ENCODE results near the gene ZC3H7B.

The ZC3H7B gene

DNA sequence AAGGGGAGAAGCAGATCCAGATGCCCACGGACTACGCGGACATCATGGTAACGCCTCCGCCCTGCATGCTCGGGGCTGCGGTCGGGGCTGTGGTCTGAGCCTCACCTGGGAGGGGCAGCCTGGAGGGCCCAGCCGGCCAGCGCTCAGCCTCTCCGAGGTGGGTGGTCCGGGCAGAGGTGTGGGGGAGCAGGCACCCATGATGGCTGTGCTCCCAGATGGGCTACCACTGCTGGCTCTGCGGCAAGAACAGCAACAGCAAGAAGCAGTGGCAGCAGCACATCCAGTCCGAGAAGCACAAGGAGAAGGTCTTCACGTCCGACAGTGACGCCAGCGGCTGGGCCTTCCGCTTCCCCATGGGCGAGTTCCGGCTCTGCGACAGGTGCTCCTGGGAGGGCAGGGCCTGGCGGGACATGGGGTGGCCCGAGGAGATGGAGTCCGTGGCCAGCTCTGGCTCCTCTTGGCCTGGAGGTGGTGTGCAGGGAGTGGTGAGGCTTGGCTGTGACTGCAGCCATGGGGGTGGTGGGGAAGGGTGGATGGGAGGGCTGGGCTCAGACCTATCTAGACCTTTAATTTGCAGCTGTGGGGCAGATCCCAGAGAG, 55.2 kb downstream of the ZC3H7B start:
- no peak for DNase-seq

DNA sequence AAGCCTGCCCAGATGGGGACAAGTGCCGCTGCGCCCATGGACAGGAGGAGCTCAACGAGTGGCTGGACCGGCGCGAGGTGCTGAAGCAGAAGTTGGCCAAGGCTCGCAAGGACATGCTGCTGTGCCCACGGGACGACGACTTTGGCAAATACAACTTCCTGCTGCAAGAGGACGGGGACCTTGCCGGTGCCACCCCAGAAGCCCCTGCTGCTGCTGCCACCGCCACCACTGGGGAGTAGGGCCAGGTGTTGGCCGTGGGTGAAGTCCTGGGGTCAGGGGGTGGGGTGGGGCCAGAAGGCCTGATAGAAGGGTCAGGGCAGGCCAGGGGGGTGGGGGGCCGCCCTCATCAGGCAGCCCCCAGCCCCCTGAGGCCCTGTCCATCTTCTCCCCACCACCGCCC, 55.9 kb downstream of the ZC3H7B start:
- no peak for DNase-seq

DNA sequence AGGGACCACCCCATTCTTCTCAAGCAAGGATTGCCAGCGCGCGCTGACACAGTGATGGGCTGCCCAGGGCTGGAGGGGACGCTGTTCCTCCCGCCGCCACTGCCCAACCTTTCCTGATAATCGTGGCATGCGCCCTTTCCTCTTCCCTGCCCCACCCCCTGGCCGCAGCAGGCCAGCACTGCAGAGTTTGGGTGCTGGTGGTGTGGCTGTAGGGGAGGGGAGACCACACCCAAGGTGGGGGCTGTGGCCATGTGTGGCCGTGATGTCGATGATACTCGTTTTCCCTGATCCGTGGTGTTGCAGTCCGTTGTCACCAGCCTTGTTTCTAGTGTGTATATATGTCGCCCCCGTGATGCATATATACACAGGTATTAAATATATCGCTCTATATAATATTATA, 57.6 kb downstream of the ZC3H7B start:
- DNase-seq = no peak

DNA sequence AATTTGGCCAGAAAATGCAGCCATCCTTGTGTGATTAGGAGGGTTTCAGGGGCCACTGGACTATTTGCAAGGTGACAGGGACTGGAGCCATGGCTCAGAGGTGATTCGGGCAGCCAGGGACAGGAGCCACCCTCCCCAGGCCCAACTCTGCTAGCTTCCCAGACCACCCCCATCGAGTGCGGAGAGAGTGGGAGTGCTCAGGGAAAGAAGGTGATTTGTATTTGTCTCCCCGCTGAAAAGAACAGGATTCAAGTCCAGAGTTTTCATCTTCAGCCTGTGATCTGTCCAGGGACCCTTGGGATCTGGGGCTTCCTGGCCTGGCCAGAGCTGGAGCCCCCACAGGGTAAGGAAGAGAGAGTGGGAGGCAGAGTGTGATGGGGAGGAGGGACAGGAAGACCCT, 58.1 kb downstream of the ZC3H7B start:
- no peak for DNase-seq

DNA sequence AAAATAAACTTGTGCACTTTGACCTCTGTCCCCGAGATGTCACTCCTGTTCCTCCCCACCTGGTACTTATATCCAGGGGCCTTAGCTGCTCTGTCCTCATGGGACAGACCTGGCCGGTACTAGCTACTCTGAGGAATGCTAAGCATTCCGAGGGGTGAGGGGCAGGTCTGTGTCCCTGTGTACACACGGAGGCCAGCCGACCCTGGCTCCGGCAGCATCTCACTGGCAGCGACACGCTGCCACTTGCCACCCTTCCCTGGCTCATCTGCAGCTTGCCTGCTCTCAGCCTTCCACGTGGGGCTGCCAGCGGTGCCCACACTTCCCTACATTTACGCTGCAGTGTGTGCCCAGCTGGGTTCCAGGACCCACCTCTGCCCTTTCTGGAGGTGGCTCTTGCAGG, 58.8 kb downstream of the ZC3H7B start:
- DNase-seq = no peak

DNA sequence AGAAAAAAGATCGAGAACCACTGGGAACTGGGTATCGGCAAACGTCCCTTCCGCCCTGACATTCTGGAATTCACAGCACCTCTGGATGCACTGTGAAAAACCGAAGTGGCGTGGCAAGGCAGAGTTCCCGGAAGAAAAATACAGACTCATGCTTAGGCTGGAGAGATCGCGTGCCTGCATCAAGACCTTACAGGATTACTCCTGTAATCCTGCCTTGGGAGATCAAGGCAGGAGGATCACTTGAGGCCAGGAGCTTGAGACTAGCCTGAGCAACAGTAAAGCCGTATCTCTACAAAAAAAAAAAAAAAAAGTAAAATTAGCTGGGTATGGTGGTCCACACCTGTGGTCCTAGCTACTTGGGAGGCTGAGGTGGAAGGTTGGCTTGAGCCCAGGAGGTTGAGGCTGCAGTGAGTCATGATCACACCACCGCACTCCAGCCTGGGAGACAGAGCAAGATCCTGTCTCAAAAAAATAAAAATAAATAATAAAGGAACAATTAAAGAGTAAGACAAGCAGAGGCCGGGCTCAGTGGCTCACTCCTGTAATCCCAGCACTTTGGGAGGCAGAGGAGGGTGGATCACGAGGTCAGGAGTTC, 60.5 kb downstream of the ZC3H7B start:
- DNase-seq = no peak

DNA sequence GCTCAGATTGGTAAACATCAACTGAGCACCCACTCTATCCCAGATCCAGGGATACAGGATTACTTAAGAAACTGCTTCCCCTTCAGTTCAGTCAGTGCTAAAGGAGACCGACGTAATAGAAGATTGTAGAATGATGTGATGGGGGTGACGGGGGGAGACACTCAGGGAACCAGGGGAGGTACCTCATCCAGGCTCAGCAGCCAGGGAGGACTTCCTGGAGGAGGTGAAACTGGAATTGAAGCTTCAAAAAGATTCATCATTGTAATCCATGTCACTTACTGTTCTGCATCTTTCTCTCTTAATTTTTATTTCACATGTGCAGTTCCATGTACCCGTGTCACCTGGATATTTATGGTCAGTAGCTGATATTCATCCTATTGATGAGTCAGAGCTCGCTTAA, 61.3 kb downstream of the ZC3H7B start:
- no peak for DNase-seq

DNA sequence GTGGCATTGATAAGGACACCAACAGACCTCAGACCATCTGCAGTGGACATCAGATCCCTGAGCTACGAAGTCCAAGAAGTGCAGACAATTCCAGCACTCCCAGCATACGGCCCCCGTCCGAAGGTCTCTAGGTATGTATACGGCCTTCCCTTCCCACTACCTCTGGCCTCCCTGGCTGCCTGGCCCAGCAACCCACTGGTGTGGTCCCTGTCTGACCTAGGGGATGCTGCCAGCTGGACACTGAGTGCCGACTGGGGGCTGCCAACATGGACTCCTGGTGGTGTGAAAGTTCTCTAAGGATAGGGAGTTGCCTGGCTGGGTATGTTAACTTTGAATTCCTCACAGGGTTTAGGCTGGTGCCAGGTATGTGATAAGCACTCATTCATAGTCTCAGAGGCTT, 62.9 kb downstream of the ZC3H7B start:
- no peak for DNase-seq

DNA sequence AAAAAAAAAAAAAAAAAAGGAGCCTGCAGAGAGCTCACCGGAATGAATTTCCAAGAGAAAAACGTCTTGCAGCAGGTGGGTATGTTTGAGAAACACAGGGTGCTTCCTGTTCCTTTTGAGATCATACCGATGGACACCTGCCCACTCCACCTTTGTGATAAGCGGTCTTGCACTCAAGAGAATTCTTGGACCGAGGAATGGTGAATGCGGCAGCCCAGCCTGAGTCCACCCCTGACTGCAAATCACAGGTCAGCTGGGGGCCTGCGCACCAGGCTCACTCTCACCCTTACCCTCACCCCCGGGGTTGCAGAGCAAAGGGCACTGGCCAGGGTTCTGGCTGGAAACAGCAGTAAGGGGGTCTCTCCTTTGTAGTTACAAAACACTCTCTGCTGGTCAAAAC, 63.6 kb downstream of the ZC3H7B start:
- no peak for DNase-seq

DNA sequence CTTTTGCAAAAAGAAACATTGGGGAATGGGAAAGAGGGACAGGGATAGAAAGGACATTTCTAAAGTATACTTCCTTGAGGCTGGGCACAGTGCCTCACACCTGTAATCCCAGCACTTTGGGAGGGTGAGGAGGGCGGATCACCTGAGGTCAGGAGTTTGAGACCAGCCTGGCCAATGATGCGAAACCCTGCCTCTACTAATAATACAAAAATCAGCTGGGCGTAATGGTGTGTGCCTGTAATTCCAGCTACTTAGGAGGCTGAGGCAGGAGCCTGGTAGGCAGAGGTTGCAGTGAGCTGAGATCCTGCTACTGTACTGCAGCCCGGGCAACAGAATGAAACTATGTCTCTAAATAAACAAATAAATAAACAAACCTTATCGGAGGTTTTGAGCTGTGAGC, 64.1 kb downstream of the ZC3H7B start:
- DNase-seq = no peak

DNA sequence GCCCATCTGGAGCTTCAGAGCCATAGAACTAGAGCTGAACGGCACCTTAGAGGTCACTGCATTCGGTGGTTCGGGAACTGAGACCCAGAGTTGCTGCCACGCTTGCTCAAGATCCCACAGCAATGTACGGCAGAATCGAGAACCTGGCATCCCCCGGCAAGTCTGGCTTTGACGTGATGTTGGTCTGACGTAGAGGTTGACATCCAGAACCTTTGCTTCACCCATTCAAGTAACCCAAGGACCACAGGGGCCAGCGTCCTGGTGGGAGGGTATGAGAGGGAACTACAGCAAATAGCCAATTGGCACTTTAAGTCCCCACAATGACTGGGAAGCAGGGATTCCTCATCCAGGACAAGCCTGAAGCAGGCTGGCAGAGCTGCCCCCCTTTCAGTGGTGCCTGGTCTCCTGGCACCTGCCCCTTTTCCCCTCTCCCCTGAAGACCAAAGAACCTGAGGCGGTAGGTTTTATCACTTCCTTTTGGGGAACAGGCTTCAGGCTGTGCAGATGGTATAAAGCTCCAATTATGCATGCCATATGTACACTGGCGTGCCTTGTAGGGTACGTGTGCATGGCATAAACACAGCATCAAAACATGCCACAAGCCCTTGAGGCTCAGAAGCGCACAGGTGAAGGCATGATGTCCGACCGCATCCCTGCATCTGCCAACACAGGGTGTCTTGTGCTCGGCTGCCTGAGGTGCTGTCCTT, 65.2 kb downstream of the ZC3H7B start:
- DNase-seq = no peak

DNA sequence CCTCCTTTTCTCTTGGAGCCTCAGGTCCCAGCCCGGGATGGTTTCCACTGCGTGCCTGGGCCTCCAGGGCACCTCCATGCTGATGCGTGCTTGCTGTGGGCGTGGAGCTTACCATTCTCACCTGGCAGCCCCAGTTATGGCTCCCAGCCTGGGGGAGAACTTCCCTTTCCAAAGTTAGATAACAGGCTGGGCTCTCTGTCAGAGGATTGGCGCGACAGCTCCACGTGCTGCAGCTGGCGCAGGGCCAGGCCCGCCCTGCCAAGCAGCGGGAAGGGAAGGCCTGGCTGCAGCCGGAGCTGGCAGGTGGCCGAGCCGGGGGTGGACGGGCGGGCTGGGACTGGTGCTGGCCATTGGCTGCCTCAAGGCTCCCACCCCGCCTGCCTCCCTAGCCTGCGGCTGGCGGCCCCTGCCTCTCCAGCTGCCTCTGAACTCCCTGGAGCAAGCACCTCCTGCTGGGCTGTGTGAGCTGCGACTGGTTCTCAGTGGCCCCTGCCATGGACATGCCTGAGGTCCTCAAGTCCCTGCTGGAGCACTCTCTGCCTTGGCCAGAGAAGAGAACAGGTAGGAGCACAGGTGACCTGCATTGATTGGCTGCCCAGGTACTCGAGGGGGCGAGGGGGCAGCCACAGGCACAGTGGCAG, 65.8 kb downstream of the ZC3H7B start:
- no peak for DNase-seq

DNA sequence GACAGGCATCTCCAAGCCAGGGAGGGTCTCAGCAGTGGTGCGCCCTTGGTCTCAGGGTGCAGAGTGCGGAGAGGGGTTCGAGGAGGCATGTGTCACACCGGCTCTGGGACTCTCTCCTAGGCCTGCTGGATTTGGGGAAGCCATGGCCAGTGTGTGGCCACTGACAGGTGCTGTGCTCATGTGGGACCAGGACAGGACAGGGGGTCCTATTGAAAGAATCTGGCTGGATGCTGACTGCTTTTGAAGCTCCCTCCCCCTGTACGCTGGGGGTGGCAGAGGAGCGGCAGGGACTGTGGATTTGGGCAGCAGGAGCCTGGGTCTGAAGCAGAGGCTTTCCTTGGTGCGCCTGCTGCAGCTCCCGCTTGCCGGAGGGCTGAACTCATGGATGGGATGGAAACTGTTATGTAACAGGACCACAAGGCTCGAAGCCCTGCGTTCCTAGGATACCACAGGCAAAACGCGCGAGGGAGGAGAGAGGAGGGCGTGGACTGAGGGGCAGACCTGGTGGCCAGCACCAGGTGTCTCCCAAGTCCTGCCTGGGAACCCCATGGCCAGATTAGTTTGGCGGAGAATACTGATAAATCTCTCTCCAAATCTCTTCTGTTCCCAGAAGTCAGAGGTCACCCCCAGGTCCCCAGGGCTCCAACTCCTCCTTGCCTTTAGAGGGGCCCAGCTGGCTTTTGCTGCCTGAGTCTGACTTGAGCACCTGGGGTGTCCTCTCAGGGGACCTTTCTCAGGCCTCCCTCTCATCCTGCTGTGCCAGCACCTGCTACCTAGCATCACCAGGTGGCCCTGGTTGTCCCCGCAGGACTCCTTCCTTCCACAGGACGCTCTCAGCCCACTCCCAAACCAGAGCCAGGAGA, 66.6 kb downstream of the ZC3H7B start:
- DNase-seq = no peak

DNA sequence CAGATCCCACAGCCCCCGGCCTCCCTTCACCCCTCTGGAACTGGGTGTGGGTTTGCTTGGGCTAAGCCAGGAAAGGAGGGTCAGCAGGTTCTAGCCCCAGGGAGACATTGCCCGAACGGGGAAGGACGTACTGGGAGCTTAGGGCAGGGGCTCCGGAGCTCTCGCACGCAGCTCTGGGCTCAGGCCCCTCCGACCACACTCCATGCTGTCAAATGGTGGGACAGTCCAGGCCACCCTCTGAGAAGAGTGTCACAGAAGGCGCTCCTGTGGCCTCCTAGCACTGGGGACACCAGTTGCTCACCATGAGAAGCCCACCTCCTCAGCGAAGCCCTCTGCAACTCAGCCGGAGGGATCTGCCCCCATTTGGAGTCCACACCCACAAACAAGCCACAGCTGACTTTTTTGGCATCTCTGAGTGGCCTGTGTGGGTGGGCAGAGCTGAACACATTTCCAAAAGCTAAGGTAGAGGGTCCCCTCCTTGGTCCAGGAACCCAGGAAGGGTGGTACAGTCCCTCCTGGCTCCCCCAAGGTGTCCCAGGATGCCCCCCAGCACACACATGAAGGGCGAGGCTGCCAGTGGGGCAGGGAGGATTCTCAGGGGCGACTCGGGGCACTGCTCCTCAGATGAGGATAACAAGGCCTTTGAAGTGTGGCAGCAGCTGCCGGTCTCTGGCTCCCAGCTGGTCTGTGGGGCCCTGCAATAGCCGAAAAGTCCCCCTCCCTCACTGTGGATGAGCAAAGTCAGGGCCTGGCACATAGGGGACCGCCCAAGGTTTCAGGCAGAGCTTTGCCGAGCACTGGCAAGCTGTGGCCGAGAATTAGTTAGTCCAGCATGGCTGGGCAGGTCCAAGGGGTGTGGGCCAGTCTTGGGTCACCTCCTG, 67.5 kb downstream of the ZC3H7B start:
- DNase-seq = no peak

DNA sequence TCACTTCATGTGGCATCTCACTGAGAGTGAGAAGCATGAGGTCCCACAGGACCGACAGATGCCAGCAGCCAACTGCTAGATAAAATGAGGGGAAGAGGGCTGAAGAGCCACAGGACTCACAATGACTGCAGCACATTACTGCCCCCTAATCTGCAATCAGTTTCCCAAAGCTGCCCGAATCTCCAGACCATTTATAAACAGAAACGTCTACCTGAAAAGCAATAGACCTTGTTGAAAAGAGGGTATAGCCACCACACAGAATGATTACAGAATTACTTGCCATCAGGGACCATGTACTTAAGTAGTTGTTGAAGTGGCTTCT, 68.1 kb downstream of the ZC3H7B start:
- DNase-seq = no peak

DNA sequence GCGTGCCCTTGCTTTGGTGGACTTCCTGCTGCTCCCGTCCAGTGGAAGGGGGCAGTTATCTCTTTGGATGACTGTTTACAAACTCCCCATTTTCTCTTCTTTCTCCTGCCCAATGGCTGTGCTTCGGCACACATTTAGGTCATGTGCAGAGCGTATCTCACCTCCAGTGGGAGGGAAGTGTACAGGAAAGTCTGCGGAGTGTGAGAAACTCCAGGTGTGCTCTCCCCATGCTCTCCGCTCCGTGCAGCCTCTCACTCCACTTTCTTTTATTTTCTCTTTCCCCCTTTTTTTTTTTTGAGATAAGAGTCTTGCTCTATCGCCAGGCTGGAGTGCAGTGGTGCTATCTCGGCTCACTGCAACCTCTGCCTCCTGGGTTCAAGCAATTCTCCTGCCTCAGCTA, 68.5 kb downstream of the ZC3H7B start:
- no peak for DNase-seq

DNA sequence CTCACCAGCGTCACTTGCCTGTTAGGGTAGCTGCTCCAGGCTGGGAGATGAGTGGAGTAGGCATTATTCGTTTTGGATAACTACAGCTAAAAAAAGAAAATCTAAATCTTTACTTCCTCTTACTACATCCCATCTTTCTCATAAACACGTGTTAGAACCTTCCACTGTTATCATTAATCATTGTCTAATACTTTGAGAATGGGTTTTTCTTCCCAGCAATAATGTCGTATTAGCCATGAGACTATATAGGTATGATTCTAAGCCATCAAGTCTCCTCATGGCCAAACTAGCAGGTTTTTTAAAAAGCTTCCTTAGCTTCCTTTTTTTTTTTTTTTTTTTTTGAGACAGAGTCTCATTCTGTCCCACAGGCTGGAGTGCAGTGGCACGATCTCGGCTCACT, 76.5 kb downstream of the ZC3H7B start:
- no peak for DNase-seq

DNA sequence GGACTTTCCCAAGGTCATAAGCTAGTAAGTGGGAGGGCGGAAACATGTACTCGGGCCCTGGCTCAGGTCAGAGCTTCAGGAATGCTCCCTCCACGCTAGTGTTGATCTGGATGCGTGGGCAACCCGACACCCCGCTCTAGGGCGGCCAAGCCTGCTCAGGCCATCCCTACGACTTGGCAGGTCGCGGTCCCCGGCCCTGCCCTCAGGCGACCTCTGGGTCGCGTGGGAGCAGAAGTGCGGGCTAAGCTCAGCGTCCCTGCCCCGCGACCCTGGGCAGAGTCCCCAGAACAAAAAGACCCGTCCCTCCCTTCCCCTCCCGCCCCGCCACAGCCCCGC, 79.6 kb downstream of the ZC3H7B start:
- DNase-seq = no peak

DNA sequence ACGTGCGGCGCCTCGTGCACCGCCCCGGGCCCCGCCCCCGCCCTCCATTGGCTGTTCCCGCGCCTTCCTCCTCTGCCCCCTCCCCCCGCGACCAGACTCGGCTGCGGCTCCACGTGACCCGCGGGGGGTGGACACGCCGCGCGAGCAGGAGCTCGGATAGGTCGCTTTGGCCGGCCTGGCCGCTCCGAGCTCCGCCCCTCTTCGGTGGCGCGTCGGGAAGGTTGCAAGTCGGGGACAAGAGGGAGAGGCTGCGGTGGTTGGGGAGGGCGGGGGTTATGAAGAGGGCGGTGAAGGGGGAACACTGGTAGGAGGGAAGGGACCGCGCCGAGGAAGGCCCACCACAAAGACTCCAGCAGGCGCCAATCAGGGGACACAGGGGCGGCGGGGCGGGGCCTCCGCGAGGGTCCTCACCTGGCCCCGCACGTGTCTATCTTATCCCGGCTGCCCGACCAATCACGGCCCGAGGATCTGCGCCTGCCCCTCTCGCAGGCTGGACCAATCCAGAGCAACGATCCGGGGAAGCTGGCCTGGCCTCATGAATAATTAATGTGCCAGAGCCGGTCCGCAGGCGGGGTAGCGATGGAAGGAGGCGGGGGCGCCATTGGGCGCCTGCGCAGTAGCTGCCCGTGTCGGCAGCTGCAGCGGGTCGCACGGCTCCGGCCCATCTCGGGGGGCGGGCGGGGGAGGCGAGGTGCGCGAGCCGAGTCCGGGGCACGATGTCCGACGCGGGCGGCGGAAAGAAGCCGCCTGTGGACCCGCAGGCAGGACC, 80.2 kb downstream of the ZC3H7B start, which contains the start of gene TEF:
Gene TEF, plus strand, starts transcription at position 614 of the 769 bp plus-strand sequence. Its CDS starts 103 bp downstream, at position 717.
- DNase-seq = peak; percentile 98

DNA sequence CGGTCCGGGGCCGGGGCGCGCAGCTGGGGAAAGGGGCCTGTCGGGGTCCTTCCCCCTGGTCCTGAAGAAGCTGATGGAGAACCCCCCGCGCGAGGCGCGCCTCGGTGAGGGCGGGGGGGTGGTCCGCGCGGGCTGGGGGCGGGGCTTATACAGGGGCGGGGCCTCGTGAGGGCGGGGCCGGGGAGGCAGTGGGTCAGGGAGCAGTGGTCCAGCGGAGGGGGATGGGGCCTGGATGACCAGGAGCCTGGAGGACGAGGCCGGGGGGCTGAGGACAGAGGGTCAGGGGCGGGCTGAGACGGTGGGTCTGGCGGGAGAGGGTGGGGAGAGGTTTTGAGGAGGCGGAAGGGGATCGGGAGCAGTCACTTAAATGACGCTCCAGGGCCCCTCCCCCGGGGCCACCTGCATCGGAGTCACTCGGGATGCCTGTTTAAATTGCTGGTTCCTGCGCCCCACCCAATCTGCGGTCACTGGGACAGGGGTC, 80.8 kb downstream of the ZC3H7B start:
- DNase-seq = no peak

DNA sequence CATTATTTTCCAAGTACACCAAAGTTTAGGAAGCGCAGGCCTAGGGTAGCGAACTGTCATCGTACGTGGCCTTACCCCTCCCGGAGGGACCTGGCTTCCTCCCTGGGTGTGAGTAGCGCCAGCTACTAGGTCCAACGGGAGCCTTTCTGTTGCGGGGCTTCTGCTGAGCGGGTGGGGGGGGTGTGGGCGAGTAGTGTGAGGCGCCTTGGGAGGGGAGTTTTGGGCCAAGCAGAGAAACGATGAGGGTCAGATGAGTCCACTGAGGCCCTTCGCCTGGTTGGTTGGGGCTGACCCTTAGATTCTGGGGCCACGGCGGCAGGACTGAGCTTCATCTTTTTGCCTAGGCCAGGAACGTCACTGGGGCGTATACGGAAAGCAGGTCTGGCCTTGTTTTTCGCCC, 81.3 kb downstream of the ZC3H7B start:
- DNase-seq = no peak

Measured in activated CD4-positive, CD25-positive, alpha-beta regulatory T cell treated with anti-CD3 and anti-CD28 coated beads, Interleukin-2, amount 50 U/mL, for 72 hours (primary cell).